ENCODE data around the gene PLA2G7.

PLA2G7 gene

GRCh38 chr6:46688966-46689335 is 46.2 kb downstream of the PLA2G7 start:
- DNase-seq (ENCODE audit: low read depth in 2 of 2), result no peak

DNA sequence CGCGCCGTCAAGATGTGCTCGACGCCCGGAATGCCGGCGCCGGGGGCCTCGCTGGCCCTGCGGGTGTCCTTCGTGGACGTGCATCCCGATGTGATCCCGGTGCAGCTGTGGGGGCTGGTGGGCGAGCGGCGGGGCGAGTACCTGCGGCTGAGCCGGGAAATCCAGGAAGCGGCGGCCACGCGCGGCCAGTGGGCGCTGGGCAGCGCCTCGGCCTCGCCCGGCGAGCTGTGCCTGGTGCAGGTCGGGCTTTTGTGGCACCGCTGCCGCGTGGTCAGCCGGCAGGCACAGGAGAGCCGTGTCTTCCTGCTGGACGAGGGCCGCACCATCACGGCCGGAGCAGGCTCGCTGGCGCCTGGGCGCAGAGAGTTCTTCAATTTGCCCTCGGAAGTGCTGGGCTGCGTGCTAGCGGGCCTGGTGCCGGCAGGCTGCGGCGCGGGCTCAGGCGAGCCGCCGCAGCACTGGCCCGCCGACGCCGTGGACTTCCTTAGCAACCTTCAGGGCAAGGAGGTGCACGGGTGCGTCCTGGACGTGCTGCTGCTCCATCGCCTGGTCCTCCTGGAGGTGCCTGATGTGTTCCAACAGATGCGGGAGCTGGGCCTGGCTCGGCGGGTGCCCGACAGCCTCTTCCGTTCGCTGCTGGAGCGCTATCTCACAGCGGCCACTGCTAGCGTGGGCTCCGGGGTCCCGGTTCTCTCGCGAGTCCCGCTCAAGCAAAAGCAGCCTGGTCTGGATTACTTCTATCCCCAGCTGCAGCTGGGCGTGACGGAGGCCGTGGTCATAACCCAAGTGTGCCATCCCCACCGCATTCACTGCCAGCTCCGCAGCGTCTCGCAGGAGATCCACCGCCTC is 46.8 kb downstream of the PLA2G7 start:
- no peak for DNase-seq (ENCODE audit: low read depth in 2 of 2)

DNA sequence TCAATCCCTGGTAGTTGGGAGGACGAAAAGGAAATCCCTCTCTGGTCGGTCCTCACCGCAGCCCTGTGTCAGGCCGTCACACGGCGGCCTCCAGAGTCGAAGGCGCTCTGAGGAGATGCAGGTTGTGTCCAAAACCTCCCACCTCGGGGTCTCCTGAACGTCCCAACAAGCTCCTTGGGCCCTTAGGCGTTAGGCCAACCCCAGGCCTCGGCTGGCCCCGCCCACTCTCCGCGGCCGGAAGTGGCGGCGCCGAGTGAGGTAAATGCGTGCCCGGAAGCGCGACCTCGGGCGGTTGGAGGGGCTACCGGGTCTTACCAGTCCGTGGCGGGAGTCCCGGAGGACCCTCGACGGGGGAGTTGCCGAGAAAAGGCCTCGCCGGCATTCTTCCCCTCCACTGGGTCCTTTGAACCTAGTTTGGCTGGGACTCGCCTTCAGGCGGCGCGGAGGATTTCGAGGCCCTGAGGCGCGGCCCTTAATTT is 47.5 kb downstream of the PLA2G7 start, which contains the start of gene TDRD6:
TSS of gene TDRD6 (plus strand) at position 267 of the 479 bp plus-strand sequence. CDS start 244 bp downstream, outside the sequence.
- no peak for DNase-seq (ENCODE audit: low read depth in 2 of 2)

DNA sequence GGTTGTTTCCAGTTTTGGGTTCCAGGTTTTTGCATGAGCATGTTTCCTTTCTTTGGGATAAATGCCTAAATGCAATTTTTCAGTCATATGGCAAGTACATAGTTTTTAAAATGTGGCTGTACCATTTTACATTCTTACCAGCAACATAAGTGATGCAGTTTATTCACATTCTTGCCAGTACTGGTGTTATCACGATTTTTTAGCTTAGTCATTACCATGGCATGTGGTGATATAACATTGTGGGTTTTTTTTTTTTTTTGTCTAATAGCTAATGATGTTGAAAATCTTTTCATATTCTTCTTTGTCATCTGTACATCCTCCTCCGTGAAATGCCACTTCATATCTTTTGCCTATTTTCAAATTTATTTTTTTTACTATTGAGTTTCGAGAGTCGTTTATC is 50.4 kb downstream of the PLA2G7 start:
- no peak for DNase-seq (ENCODE audit: low read depth in 2 of 2)

GRCh38 chr6:46677314-46677654 is 57.9 kb downstream of the PLA2G7 start:
- DNase-seq (ENCODE audit: low read depth in 2 of 2), result no peak

DNA sequence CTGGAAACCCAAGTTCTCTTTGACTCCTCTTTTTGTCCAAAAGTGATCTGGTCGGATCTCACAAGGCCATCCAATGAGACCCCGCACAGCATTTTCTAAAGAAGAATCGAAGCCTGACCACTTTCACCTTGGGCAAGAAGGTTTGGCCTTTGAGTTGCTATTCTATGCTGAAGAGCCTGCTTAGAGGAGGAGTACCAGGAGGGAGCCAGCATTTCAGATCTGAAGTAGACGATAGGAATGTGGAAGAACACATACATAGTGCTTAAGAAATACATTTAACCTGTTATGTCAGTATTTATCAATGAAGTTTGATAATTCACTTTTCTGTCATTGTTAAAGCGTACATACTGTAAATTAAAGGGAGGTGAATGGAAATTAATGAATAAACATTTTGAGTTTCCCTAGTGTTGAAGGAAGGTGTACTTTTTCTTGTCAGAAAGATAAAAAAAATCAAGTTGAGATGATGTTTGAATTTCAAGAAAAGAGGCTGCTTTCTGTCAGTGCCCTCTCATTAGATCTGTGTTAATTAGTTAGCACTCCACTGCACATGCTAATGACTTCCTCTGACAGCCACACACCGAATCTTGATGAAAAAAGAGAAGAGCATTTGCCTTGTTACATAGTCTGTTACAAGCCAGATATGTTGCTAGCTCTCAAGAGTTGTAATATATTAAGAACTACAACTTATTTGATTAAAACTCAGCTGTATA is 58.4 kb downstream of the PLA2G7 start:
- DNase-seq (ENCODE audit: low read depth in 2 of 2), result no peak

- DNase-seq (ENCODE audit: low read depth in 2 of 2), result no peak
Measured at GRCh38 chr6:46674410-46674809, 60.8 kb downstream of the PLA2G7 start.

DNA sequence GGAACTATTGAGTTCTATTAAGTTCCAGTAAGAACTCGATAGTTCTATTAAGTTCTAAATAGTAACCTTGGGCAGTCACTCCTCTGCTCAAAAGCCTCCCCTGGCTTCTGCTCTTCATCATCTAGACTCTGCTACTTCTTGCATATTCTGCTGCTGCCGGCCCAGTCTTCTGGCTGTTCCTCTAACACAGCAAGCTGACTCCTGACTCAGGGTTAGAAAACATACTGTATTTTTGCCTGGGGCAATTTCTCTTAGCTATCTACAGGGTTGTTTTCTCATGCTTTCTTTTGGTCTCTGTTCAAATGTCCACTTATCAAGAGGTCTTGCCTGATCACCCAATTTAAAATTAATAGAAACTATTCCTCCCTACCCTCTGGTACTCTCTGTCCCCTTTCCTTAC is 67.8 kb downstream of the PLA2G7 start:
- no peak for DNase-seq (ENCODE audit: low read depth in 2 of 2)

GRCh38 chr6:46661483-46661882 is 73.7 kb downstream of the PLA2G7 start:
- DNase-seq (ENCODE audit: low read depth in 2 of 2), result no peak

GRCh38 chr6:46657642-46658041 is 77.5 kb downstream of the PLA2G7 start:
- no peak for DNase-seq (ENCODE audit: low read depth in 2 of 2)

- no peak for DNase-seq (ENCODE audit: low read depth in 2 of 2)
Measured at GRCh38 chr6:46655803-46656202, 79.4 kb downstream of the PLA2G7 start.

Data from stimulated activated CD8-positive, alpha-beta memory T cell treated with anti-CD3 and anti-CD28 coated beads, Interleukin-2, amount 100 ng/mL, for 1 hour (primary cell).